Activated T-cell treated with anti-CD3 and anti-CD28 coated beads, Interleukin-2, amount 50 U/mL, for 1 hour (primary cell): Measurements from ENCODE around the gene TNIP2.
"Not testable (repeated sequence)": the region's sequence is repeated elsewhere in the genome, so short reads cannot be mapped to it uniquely, and the experiment has no call there.

Experiments used
- DNase-seq: peaks from one replicate; pipeline ENCODE4 v3.0.0-alpha.2; 2020

Gene TNIP2

DNA sequence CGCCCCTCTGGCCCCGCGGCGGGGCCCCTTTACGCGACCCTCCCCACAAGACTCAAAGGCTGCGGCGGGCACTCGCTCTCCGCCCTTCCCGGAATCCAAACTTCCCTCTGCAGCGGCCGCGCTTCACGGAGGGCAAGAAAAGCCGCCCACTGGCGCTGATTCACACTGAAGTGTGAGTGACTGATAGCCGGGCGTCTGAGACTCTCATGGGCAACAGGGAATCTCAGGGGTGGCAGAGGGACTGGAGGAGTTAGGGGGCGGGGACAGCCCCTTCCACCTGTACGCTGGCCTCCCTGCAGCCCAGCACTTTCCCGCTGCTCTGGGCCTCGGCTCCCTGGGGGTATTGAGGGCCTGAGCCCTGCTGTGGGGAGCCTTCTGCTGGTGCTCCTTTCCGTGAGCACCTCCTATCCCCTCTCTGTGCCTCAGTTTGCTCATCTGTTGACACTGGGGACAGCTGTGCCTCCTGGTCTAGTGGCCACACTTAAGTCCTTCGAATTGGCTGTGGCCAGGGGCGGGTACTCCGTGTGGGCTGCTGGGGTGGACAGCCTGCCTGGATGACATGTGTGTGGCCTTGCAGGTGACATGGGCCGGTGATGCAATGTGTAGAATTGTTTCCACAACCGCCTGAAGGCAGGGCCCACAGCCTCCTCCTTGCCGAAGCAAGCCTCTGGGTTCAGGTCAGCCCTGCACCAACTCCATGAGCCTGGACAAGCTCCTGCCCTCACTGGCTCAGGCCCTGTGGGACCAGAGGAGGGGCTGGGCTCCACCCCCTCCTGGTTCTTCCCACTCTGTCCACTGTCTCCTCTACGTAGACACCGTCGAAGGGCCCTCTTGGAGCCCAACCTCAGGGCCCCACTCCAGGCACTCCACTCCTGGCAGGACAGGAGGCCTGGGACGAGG is 37.7 kb upstream of the TNIP2 start:
- no peak for DNase-seq

DNA sequence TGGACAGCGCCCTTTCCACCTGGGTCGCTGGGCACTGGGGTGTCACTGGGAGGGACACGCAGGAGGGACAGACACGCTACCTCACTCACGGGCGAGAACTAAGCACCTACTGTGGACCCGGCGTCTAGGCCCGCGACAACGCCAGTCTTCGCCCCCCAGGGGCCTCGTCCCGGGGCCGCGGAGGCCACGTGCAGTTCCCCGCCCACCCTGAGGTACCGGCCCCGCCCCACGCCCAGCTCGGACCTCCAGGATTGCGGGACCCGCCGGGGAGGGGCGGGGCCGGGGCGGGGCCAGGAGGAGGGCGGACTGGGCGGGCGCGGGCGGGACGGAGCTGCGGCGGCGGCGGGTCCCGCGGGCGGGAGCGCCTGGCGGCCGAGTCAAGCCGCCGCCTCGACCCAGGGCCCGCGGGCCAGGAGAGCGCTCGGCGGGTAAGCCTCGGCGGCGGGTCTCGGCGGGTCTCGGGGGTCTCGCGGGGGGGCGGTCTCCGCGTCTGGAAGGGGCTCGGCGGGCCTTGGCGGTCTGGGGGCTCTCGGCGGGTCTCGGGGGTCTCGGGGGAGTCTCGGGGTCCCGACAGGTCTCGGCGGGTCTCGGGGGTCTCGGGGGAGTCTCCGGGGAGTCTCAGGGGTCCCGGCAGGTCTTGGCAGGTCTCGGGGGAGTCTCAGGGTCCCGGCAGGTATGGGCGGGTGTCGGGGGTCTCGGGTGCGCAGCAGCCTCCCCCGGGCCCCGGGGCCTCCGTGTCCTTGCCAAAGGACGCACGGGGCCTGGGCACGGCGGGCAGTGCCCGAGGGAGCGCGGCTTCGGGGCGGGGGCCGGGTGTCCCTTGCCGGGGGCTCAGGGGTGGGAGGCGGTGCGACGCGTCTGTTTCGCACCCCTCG is 36.8 kb upstream of the TNIP2 start, which contains the start of gene SH3BP2:
TSS of gene SH3BP2 (plus strand) at position 375 of the 875 bp plus-strand sequence. CDS start 27,533 bp downstream, outside the sequence.
- DNase-seq: peak; percentile 69

DNA sequence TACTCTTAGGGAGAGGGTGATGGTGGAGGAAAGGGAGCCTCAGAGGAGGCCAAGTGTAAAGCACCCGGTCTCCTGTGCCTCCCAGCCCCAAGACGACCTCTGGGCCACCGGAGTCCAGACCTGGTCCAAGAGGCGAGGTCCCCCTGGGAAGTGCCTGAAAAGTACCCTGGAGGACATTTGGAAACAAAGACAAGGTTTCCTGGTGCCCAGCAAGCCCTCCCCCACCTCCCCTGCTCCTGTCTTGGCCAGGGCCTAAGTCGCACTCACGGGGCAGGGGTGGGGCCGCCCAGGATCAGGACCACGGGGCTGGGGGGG is 36.2 kb upstream of the TNIP2 start:
- no peak for DNase-seq

DNA sequence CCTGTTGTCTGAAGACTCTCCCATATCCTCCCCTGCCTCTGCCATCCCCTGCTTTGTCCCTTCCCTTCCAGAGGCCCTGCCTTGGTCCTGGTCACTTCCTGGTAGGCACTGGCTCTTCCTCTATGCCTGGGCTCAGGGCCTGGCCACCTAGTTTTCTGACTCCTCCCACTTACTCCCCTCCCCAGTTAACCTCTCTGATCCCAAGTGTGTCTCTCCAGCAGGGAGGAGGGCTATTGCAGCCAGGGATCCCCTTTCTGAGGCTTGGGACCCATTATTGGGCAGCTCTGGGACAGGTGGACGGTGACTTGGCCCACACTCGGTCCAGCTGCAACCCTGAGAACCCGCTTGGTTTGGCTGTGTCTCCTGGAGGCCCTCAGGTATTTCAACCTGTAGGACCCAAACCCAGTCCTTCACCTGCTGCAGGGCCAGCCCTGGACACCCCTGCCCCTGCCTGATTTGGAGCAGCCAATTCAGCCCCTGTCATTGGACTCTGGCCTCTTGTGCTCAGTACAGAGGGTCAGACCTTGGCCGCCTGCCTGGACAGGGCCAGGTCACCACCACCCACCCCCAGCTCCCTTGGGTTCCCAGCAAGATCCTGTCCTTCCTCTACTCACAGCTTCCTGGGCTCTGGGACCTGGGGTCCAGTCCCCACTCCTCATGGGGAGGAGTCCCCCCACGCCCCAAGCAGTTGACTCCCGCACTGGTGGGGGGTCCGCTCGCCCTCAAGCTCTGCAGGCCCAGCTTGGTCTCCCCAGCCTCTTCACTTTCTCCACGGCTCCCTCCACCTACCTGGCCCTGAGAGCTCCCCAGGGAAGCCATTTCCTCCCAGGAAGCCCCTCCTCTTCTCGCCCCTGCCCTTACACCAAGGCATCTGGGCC is 35.6 kb upstream of the TNIP2 start:
- DNase-seq: no peak

DNA sequence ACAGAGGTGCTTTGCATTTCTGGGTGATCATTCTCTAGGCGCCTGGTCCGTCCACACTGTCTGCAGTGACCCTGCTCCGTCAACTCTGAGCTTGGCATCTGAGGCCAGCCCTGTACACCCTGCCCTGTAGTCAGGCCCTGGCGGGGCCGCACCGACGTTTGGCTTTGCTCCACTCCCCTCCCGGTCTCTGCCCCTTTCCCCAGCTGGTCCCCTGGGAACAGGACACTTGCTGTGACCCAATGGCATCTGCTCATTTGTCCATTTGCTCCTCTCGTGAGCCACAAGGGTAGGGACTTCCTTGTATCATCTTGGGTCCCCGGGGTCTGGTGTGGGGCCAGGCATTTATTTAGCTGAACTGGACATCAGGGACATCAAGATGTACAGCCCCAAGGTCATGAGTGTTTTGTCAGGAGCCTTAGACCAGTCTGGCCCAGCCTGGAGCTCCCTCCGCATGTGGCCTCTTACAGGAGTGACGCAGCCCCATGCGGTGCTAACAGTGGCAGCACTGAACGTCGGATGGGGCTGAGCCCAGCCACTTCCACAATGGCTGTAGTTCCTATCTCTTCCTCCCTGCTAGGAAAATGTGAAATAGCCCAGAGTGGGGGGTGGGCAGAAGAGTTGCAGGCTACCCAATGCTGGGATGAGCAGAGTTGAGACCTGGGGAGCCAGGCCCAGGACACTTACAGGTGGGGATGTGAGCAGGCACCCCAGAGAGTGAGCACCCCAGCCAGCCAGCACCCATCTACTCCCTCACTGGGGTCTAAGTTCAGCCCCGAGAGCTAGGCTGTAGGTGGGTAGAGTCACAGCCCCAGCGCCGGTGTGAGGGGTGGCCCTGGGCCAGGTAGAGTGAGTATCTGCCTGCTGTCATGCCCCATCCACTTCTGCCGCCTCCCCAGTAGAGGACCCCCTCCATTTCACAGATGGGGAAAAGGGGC is 34.7 kb upstream of the TNIP2 start:
- peak; percentile 18 for DNase-seq

GRCh38 chr4:2789793-2790582 is 33.9 kb upstream of the TNIP2 start:
- DNase-seq: no peak

- DNase-seq: no peak
Observed at GRCh38 chr4:2789351-2789750, 33.2 kb upstream of the TNIP2 start.

- no peak for DNase-seq
Observed at GRCh38 chr4:2788532-2789103, 32.5 kb upstream of the TNIP2 start.

DNA sequence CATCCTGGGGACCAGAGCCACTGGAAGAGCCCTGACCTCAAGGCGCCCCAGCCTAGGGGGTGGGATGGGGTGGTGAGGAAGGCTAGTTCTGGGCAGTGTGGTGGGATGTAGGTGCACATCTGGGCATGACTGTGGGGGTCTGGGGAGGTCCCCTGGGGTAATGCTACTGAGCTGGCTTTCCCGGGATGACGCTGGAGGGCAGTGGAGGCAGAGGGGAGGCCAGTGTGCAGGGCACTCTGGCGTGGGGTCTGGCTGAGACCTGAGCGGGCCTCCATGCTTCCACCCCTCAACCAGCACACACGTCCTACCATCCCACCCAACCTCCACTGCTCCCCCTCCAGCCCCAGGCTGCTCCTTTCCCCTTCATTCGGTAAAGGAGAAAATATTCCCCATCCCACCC is 32.0 kb upstream of the TNIP2 start:
- no peak for DNase-seq

- no peak for DNase-seq
Observed at GRCh38 chr4:2787230-2788100, 31.3 kb upstream of the TNIP2 start.

- DNase-seq: no peak
Observed at GRCh38 chr4:2786794-2787229, 30.7 kb upstream of the TNIP2 start.

DNA sequence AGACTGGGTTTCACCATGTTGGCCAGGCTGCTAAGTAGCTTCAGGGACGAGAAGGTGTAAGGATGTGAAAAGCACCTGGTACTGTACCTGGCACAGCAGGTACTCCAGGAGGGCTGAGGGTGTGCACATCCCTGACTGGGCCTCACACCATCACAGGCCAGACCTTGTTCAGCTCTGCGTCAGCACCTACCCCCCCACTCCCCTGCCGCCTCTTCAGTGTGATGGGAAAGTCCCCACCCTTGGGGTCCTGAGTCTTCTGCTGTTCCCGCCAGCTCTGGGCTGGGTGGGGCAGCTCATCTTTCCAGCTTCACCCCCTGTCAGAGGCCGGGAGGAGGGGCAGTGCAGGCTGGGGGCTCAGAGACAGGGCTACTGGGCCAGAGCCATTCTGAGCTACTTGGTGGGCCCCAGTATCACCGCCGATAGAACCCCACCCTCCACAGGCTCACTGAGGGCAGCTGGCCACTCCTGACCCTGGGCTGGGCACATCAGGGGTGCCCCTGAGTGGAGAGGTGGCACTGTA is 30.1 kb upstream of the TNIP2 start:
- DNase-seq: peak; percentile 74

GRCh38 chr4:2785613-2786012 is 29.5 kb upstream of the TNIP2 start:
- no peak for DNase-seq

- DNase-seq: no peak
Observed at GRCh38 chr4:2783790-2784189, 27.7 kb upstream of the TNIP2 start.

DNA sequence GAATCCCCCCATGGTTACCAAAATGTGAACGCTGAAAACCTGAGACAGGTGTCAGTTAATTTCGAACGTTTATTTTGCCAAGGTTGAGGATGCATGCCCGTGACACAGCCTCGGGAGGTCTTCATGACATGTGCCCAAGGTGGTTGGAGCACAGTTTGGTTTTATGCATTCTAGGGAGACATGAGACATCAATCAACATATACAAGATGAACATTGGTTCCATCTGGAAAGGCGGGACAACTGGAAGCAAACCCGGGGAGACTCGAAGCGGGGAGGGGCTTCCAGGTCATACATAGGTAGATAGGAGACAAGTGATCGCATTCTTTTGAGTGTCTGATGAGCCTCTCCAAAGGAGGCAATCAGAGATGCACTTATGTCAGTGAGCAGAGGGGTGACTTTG is 25.8 kb upstream of the TNIP2 start:
- DNase-seq: no peak

- DNase-seq: not testable (repeated sequence)
Observed at GRCh38 chr4:2780643-2781042, 24.5 kb upstream of the TNIP2 start.

- no peak for DNase-seq
Observed at GRCh38 chr4:2771264-2771663, 15.1 kb upstream of the TNIP2 start.

DNA sequence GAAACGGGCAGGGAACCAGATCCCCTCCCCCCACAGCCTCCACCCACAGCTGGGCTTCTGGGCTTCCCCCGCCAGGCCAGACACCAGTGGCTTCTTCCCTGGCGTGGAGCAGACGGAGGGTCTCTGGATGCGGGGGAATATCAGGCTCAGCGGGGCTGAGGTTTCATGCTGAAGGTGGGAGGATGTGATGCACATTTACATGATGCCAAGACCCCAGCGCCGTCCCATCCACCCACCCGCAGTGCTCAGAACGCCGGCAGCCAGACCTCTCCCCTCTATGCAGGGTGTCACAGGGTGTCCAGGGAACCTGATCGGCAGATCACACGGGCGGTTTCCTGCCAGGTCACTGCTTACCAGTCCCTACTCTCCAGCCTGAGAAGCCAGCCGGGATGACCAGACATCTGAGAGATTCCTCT is 12.8 kb upstream of the TNIP2 start:
- DNase-seq: no peak

DNA sequence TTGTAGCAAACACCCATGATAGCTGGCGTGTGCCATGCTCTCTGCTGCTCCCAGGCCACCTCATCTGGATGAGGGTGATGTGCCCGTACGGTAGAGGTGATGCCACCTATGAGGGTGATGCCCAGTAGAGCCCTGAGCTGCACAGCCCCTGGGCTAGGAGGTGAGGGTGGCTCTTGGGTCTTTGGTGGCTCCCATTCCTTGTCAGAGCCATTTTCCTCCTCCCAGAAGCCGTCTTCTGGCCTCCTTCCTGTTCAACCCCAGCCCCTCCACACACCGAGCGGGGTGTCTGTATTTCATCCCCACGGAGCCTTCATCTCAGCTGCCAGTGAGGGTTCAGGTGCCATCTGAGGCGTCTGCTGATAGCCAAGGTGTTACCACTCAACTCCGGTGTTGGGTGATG is 12.0 kb upstream of the TNIP2 start:
- DNase-seq: no peak
